ENCODE data around the gene ITPK1.

DNA sequence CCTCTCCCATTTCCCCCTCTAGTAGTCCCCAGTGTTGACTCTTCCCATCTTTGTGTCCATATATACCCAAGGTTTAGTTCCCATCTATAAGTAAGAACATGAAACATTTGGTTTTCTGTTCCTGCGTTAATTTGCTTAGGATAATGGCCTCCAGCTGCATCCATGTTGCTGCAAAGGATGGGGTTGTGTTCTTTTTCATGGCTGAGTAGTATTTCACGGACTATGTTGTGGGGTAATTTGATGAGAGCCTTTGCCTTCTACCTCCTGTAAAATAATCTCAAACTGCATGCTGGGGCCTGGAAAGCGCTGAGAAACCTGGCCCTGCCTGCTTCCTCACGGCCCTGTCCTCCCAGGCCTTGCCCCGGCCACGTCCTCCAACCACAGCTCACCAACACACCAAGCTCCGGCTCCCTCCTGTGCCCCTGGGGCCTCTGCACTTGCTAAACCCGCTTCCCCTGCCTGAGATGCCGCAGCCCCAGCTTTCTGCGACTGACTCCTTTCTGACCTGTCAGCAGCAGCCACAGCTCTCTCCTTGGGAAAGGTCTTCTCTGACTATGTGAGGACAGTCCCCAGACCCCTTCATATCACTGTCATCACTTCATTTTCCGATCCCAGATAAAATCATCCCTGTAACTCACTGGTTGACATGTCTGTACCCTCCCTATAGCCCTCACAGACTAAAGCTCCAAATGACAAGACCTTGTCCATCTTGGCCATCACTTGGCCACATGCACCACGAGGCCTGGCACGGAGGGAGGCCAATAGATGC lies 19.8 kb downstream of the ITPK1 start:
- TF ChIP-seq, protein P1, sequence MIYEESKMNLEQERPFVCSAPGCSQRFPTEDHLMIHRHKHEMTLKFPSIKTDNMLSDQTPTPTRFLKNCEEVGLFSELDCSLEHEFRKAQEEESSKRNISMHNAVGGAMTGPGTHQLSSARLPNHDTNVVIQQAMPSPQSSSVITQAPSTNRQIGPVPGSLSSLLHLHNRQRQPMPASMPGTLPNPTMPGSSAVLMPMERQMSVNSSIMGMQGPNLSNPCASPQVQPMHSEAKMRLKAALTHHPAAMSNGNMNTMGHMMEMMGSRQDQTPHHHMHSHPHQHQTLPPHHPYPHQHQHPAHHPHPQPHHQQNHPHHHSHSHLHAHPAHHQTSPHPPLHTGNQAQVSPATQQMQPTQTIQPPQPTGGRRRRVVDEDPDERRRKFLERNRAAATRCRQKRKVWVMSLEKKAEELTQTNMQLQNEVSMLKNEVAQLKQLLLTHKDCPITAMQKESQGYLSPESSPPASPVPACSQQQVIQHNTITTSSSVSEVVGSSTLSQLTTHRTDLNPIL (CRISPR knock-in tag; IDR thresholded peaks at IDR 0.05; ENCODE audit: low read depth), result no peak
- TF ChIP-seq ZNF8 (CRISPR knock-in tag; IDR thresholded peaks at IDR 0.05) (no peak), ZFP3 (CRISPR knock-in tag; IDR thresholded peaks at IDR 0.05) (no peak), ARNTL (CRISPR knock-in tag; IDR thresholded peaks at IDR 0.05; ENCODE audit: borderline replicate concordance, low read depth) (no peak), ZNF70 (CRISPR knock-in tag; IDR thresholded peaks at IDR 0.05) (no peak), ISL1 (CRISPR knock-in tag; IDR thresholded peaks at IDR 0.05) (no peak), ZFP30 (CRISPR knock-in tag; IDR thresholded peaks at IDR 0.05) (no peak), RARB (CRISPR knock-in tag; IDR thresholded peaks at IDR 0.05) (no peak)
- TF ChIP-seq, protein P2, sequence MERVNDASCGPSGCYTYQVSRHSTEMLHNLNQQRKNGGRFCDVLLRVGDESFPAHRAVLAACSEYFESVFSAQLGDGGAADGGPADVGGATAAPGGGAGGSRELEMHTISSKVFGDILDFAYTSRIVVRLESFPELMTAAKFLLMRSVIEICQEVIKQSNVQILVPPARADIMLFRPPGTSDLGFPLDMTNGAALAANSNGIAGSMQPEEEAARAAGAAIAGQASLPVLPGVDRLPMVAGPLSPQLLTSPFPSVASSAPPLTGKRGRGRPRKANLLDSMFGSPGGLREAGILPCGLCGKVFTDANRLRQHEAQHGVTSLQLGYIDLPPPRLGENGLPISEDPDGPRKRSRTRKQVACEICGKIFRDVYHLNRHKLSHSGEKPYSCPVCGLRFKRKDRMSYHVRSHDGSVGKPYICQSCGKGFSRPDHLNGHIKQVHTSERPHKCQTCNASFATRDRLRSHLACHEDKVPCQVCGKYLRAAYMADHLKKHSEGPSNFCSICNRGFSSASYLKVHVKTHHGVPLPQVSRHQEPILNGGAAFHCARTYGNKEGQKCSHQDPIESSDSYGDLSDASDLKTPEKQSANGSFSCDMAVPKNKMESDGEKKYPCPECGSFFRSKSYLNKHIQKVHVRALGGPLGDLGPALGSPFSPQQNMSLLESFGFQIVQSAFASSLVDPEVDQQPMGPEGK (CRISPR knock-in tag; IDR thresholded peaks at IDR 0.05; ENCODE audit: borderline replicate concordance), result no peak
- TF ChIP-seq, protein P3, sequence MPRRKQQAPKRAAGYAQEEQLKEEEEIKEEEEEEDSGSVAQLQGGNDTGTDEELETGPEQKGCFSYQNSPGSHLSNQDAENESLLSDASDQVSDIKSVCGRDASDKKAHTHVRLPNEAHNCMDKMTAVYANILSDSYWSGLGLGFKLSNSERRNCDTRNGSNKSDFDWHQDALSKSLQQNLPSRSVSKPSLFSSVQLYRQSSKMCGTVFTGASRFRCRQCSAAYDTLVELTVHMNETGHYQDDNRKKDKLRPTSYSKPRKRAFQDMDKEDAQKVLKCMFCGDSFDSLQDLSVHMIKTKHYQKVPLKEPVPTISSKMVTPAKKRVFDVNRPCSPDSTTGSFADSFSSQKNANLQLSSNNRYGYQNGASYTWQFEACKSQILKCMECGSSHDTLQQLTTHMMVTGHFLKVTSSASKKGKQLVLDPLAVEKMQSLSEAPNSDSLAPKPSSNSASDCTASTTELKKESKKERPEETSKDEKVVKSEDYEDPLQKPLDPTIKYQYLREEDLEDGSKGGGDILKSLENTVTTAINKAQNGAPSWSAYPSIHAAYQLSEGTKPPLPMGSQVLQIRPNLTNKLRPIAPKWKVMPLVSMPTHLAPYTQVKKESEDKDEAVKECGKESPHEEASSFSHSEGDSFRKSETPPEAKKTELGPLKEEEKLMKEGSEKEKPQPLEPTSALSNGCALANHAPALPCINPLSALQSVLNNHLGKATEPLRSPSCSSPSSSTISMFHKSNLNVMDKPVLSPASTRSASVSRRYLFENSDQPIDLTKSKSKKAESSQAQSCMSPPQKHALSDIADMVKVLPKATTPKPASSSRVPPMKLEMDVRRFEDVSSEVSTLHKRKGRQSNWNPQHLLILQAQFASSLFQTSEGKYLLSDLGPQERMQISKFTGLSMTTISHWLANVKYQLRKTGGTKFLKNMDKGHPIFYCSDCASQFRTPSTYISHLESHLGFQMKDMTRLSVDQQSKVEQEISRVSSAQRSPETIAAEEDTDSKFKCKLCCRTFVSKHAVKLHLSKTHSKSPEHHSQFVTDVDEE (CRISPR knock-in tag; IDR thresholded peaks at IDR 0.05), result peak; percentile 61
- TF ChIP-seq, protein P4, sequence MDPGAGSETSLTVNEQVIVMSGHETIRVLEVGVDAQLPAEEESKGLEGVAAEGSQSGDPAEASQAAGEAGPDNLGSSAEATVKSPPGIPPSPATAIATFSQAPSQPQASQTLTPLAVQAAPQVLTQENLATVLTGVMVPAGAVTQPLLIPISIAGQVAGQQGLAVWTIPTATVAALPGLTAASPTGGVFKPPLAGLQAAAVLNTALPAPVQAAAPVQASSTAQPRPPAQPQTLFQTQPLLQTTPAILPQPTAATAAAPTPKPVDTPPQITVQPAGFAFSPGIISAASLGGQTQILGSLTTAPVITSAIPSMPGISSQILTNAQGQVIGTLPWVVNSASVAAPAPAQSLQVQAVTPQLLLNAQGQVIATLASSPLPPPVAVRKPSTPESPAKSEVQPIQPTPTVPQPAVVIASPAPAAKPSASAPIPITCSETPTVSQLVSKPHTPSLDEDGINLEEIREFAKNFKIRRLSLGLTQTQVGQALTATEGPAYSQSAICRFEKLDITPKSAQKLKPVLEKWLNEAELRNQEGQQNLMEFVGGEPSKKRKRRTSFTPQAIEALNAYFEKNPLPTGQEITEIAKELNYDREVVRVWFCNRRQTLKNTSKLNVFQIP (CRISPR knock-in tag; IDR thresholded peaks at IDR 0.05; ENCODE audit: borderline replicate concordance, low read depth), result no peak
